H1 (cell line): ENCODE results near the gene CACNA2D1. TPM values are rescaled to one million over a fixed set of nuclear protein-coding genes. Genes with fewer than 3 reads are reported as not detected.

Experiments
- CTCF ChIA-PET: fragments of 300-600 bp; sonication (Branson Sonifier 250); formaldehyde crosslinking; loops from one replicate; lab custom pipeline; 2021; ENCODE audit not compliant: partially characterized antibody; lab: Charles Lee
- POLR2A ChIA-PET: fragments of 300-600 bp; sonication (Branson Sonifier 250); formaldehyde crosslinking; loops from one replicate; lab custom pipeline; 2021; ENCODE audit warnings: inconsistent platforms; ENCODE audit not compliant: partially characterized antibody; lab: Charles Lee
- DNase-seq, 2 experiments: peaks; one replicate each; pipeline versions ENCODE4 v3.0.0 to v3.0.0-alpha.2; 2010 to 2022; ENCODE audit warnings: low spot score in 2 of 2, low read depth in 1 of 2, mixed read lengths in 1 of 2
- FAIRE-seq: peaks from 2 replicates; lab custom pipeline; 2011; peaks lifted over from hg19 to GRCh38; lab: Jason Lieb, UNC
- H2AFZ ChIP-seq: 2 replicates; pipeline ENCODE4 v1.8.1; 2012; ENCODE audit warnings: low read length, inconsistent platforms
- H2AK5ac ChIP-seq: 2 replicates; pipeline ENCODE4 v1.6.1; 2013; ENCODE audit warnings: low read depth, low read length
- H2BK120ac ChIP-seq: replicated peaks from 2 replicates; pipeline ENCODE3; 2013; ENCODE audit warnings: low read depth, low read length, inconsistent platforms
- H2BK12ac ChIP-seq: 2 replicates; pipeline ENCODE4 v1.6.1; 2013; ENCODE audit warnings: low read depth, low read length
- H2BK15ac ChIP-seq: 2 replicates; pipeline ENCODE4 v1.6.1; 2013; ENCODE audit warnings: low read length
- H2BK20ac ChIP-seq: 2 replicates; pipeline ENCODE4 v1.6.1; 2013; ENCODE audit warnings: low read length
- H2BK5ac ChIP-seq: 2 replicates; pipeline ENCODE4 v1.6.1; 2013; ENCODE audit warnings: low read depth, low read length
- H3K14ac ChIP-seq: 2 replicates; pipeline ENCODE4 v1.6.1; 2013; ENCODE audit warnings: inconsistent platforms; ENCODE audit not compliant: insufficient read length
- H3K18ac ChIP-seq: 2 replicates; pipeline ENCODE4 v1.6.1; 2013; ENCODE audit warnings: low read length; ENCODE audit errors: extremely low read depth
- H3K23ac ChIP-seq: 2 replicates; pipeline ENCODE4 v1.6.1; 2013; ENCODE audit warnings: inconsistent platforms; ENCODE audit not compliant: insufficient read length
- H3K23me2 ChIP-seq: 2 replicates; pipeline ENCODE4 v1.6.1; 2013; ENCODE audit warnings: low read depth, low read length
- H3K27ac ChIP-seq: 2 replicates; pipeline ENCODE4 v1.6.1; 2011; ENCODE audit warnings: low read depth, low read length, inconsistent platforms
- H3K27me3 ChIP-seq, 4 experiments: replicated peaks in 1 of 4; 1 replicate in 1 of 4; 2 replicates in 3 of 4; pipeline versions ENCODE4 v1.6.1 to v1.8.1; 2011 to 2013; ENCODE audit warnings: low read length in 3 of 4, mild to moderate bottlenecking in 3 of 4, inconsistent platforms in 2 of 4, mixed read lengths in 2 of 4, moderate library complexity in 1 of 4; ENCODE audit not compliant: control insufficient read depth in 3 of 4, insufficient read depth in 3 of 4; ENCODE audit errors: extremely low read depth in 1 of 4
- H3K36me3 ChIP-seq, 4 experiments: 2 replicates each; pipeline versions ENCODE4 v1.6.1 to v1.8.1; 2011 to 2013; ENCODE audit warnings: mild to moderate bottlenecking in 4 of 4, low read length in 3 of 4, moderate library complexity in 2 of 4, control low read depth in 1 of 4, inconsistent platforms in 1 of 4; ENCODE audit not compliant: insufficient read depth in 4 of 4, control insufficient read depth in 2 of 4
- H3K4ac ChIP-seq: replicated peaks from 2 replicates; pipeline ENCODE3; 2013; ENCODE audit warnings: low read length, low read depth, mixed read lengths, inconsistent platforms; ENCODE audit not compliant: insufficient read length
- H3K4me1 ChIP-seq, 4 experiments: replicated peaks in 1 of 4; 1 replicate in 1 of 4; 2 replicates in 3 of 4; pipeline versions ENCODE4 v1.6.1 to v1.8.1; 2011 to 2013; ENCODE audit warnings: low read length in 3 of 4, inconsistent platforms in 2 of 4, mixed read lengths in 1 of 4; ENCODE audit not compliant: insufficient read depth in 4 of 4, control insufficient read depth in 3 of 4
- H3K4me2 ChIP-seq, 2 experiments: 2 replicates each; pipeline versions ENCODE4 v1.6.1 to v1.8.1; 2011 to 2013; ENCODE audit warnings: low read depth in 2 of 2, low read length in 2 of 2, control low read depth in 1 of 2, inconsistent platforms in 1 of 2, mild to moderate bottlenecking in 1 of 2; ENCODE audit not compliant: insufficient read depth in 1 of 2
- H3K4me3 ChIP-seq, 4 experiments: fragments of 200-600, 300-600 bp in 1 of 4; sonication (generic), shearing (Covaris generic), sonication (Bioruptor Twin) in 1 of 4; 2 replicates each; pipeline versions ENCODE4 v1.5.1 to v1.8.1; 2011 to 2016; ENCODE audit warnings: low read length in 4 of 4, low read depth in 3 of 4, control low read depth in 2 of 4, inconsistent platforms in 2 of 4, mild to moderate bottlenecking in 2 of 4, mixed read lengths in 1 of 4, moderate library complexity in 1 of 4; ENCODE audit not compliant: insufficient read depth in 2 of 4; ENCODE audit errors: extremely low read depth in 1 of 4
- H3K56ac ChIP-seq: replicated peaks from 2 replicates; pipeline ENCODE3; 2013; ENCODE audit warnings: low read depth, mild to moderate bottlenecking, mixed read lengths, low read length, inconsistent platforms; ENCODE audit not compliant: insufficient read length
- H3K79me1 ChIP-seq: 2 replicates; pipeline ENCODE4 v1.6.1; 2013; ENCODE audit warnings: low read depth, low read length, control low read depth
- H3K79me2 ChIP-seq, 2 experiments: 2 replicates each; pipeline versions ENCODE4 v1.6.1 to v1.8.1; 2012 to 2013; ENCODE audit warnings: low read length in 2 of 2, mild to moderate bottlenecking in 2 of 2, inconsistent platforms in 1 of 2; ENCODE audit not compliant: insufficient read depth in 2 of 2, control insufficient read depth in 1 of 2
- H3K9ac ChIP-seq, 4 experiments: replicated peaks in 1 of 4; 1 replicate in 1 of 4; 2 replicates in 3 of 4; pipeline versions ENCODE4 v1.6.1 to v1.8.1; 2011 to 2013; ENCODE audit warnings: low read depth in 3 of 4, low read length in 3 of 4, control low read depth in 2 of 4, mild to moderate bottlenecking in 2 of 4, moderate library complexity in 2 of 4, inconsistent platforms in 1 of 4; ENCODE audit errors: extremely low read depth in 1 of 4
- H3K9me3 ChIP-seq, 2 experiments: 2 replicates each; pipeline versions ENCODE4 v1.6.1 to v1.8.1; 2012 to 2013; ENCODE audit warnings: mild to moderate bottlenecking in 2 of 2, moderate library complexity in 2 of 2, control low read depth in 1 of 2, inconsistent platforms in 1 of 2, low read depth in 1 of 2, low read length in 1 of 2, mixed read lengths in 1 of 2; ENCODE audit not compliant: insufficient read depth in 2 of 2
- H4K20me1 ChIP-seq, 2 experiments: replicated peaks in 1 of 2; 2 replicates each; pipeline versions ENCODE3 to v1.8.1; 2011 to 2013; ENCODE audit warnings: inconsistent platforms in 2 of 2, low read length in 2 of 2, mild to moderate bottlenecking in 1 of 2; ENCODE audit not compliant: insufficient read depth in 2 of 2, control insufficient read depth in 1 of 2
- H4K5ac ChIP-seq: 2 replicates; pipeline ENCODE4 v1.6.1; 2013; ENCODE audit warnings: low read length, low read depth, mixed read lengths, inconsistent platforms; ENCODE audit not compliant: insufficient read length
- H4K8ac ChIP-seq: 2 replicates; pipeline ENCODE4 v1.8.0; 2013; ENCODE audit warnings: mild to moderate bottlenecking, moderate library complexity, low read length, inconsistent platforms; ENCODE audit not compliant: insufficient read depth; ENCODE audit errors: extremely low read depth
- H4K91ac ChIP-seq: replicated peaks from 2 replicates; pipeline ENCODE3; 2013; ENCODE audit warnings: low read length, mixed read lengths, inconsistent platforms; ENCODE audit not compliant: insufficient read length
- GABPA ChIP-seq: IDR thresholded peaks from 2 replicates; pipeline ENCODE4 v1.6.1; 2011; ENCODE audit warnings: mild to moderate bottlenecking, low read length, moderate library complexity, borderline replicate concordance; ENCODE audit not compliant: insufficient read depth
- HDAC6 ChIP-seq: IDR thresholded peaks from one replicate; pipeline ENCODE4 v1.7.1; 2012; ENCODE audit warnings: low read depth, mild to moderate bottlenecking, inconsistent platforms, low read length, moderate library complexity
- PHF8 ChIP-seq: fragments of 200-600 bp; sonication (generic); conservative IDR thresholded peaks from 2 replicates; pipeline ENCODE4 v1.7.1; 2012; ENCODE audit warnings: low read depth, mild to moderate bottlenecking, inconsistent platforms, low read length, moderate library complexity
- POU5F1 ChIP-seq: IDR thresholded peaks from 2 replicates; pipeline ENCODE4 v1.6.1; 2011; ENCODE audit warnings: low read depth, mild to moderate bottlenecking, low read length, moderate library complexity
- RAD21 ChIP-seq, 2 experiments: IDR thresholded peaks in 1 of 2; conservative IDR thresholded peaks in 1 of 2; 2 replicates each; pipeline ENCODE4 v1.6.1; 2011; ENCODE audit warnings: low read depth in 2 of 2, low read length in 2 of 2, improper control_type of control experiment in 1 of 2, inconsistent platforms in 1 of 2, mild to moderate bottlenecking in 1 of 2, moderate library complexity in 1 of 2
- TBP ChIP-seq: IDR thresholded peaks from 2 replicates; pipeline ENCODE4 v1.6.1; 2011; ENCODE audit warnings: low read depth, low read length, improper control_type of control experiment
- TCF12 ChIP-seq: IDR thresholded peaks from 2 replicates; pipeline ENCODE4 v1.6.1; 2011; ENCODE audit warnings: low read depth, mild to moderate bottlenecking, low read length
- YY1 ChIP-seq: IDR thresholded peaks from 2 replicates; pipeline ENCODE4 v1.6.1; 2011; ENCODE audit warnings: low read depth, mild to moderate bottlenecking, low read length
- WGBS, 2 experiments: shearing (Covaris generic) in 1 of 2; methylation state at CpG; one replicate each; pipeline versions ENCODE4 v1.1.6 to v1.1.7; 2013 to 2015; ENCODE audit warnings: low lambda C conversion rate in 2 of 2, mixed read lengths in 2 of 2, inconsistent platforms in 1 of 2, low coverage in 1 of 2, missing lambda C conversion rate in 1 of 2; ENCODE audit not compliant: insufficient replicate concordance in 2 of 2, insufficient coverage in 1 of 2, insufficient read length in 1 of 2; ENCODE audit errors: extremely low coverage in 1 of 2, missing lambda C conversion rate in 1 of 2; 5-methylcytosine and 5-hydroxymethylcytosine counted together
- polyA plus RNA-seq, 7 experiments: library from polyadenylated mRNA; depleted of rRNA in 3 of 7; stranded (reverse) in 5 of 7; unstranded in 2 of 7; fragments of >200 nt in 5 of 7; fragments of 200-250 nt in 2 of 7; gene quantifications; 1 replicate in 5 of 7; 2 replicates in 1 of 7; 4 replicates in 1 of 7; pipeline versions ENCODE4 v1.2.1 to v1.2.3, GENCODE V29; 2011 to 2013; ENCODE audit warnings: missing spikeins in 2 of 7, mixed read lengths in 2 of 7
- total RNA-seq: library from RNA; stranded (reverse); fragmentation: NEBNext Ultra II Directional; extraction: Animal tissue kit (Norgen Biotek cat#: 25700); gene quantifications from 2 replicates; pipeline ENCODE4 v1.2.1, GENCODE V29; 2021

The CACNA2D1 gene
- total and polyA plus RNA-seq, 2 of the 8 experiments (the other 6 are each of a cell fraction or from before 2014, with no cell fraction given) = 4.3 to 27.3 TPM

DNA sequence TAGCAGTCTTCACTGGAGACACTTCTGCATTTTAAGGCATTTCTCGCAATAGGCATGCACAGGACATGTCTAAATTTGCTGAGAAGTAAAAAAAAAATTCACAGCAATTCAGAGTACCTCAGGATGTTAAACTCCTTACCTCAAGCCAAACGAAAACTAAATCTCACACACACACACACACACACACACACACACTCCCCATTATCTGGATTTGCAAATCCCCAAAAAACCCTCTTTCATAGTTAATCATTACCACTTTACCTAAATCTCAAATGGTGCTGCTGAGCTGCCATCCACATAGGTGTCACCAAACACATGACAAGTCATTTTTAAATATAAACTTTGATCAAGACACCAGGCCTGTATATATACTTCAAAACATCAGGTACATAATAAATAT lies 31.8 kb downstream of the CACNA2D1 start:
- Histone ChIP-seq H4K5ac (no peak overlapping the region), H3K4me3 (no peak overlapping the region), H2BK15ac (no peak overlapping the region), H3K23me2 (no peaks in the 10 kb centered on the region), H3K4me1 (peaks cover 0 to 4% (median 1%) of the 10 kb centered on the region in 4 experiments; a peak in 1 of 7 replicates), H2BK20ac (no peak overlapping the region), H3K4me2 (no peak overlapping the region), H3K23ac (no peak overlapping the region), H3K56ac (no peak overlapping the region), H2AK5ac (no peak overlapping the region), H2BK12ac (no peak overlapping the region), H4K91ac (no peak overlapping the region), H3K79me2 (peaks cover 0 to 12% of the 10 kb centered on the region in 2 experiments; a peak in 2 of 4 replicates), H2BK5ac (no peak overlapping the region), H3K18ac (no peak overlapping the region), H3K79me1 (no peaks in the 10 kb centered on the region), H4K20me1 (no peaks in the 10 kb centered on the region), H3K27ac (no peak overlapping the region), H3K27me3 (no peaks in the 10 kb centered on the region), H2BK120ac (no peak overlapping the region), H3K9me3 (no peaks in the 10 kb centered on the region; a peak in 1 of 4 replicates), H3K36me3 (no peaks in the 10 kb centered on the region), H3K4ac (no peak overlapping the region), H4K8ac (no peak overlapping the region), H3K9ac (no peak overlapping the region), H2AFZ (no peak overlapping the region), H3K14ac (no peak overlapping the region)
- TF ChIP-seq HDAC6 = no peak
- no peak for TF ChIP-seq TBP
- TF ChIP-seq GABPA = no peak
- TF ChIP-seq TCF12 = no peak
- no peak for TF ChIP-seq RAD21 (IDR thresholded peaks at IDR 0.05 in 1 of 2, conservative IDR thresholded peaks at IDR 0.05 in 1 of 2; ENCODE audit: low read depth in 2 of 2, low read length in 2 of 2)
- TF ChIP-seq POU5F1 = no peak
- TF ChIP-seq YY1 = no peak
- no peak for TF ChIP-seq PHF8
- FAIRE-seq = no peak
- POLR2A ChIA-PET = no interaction called here
- WGBS, 2 experiments = 84% methylated on average over 2 of the region's 2 CpGs; no CpG with 5 or more reads in 1 of the 2 experiments
- CTCF ChIA-PET = no interaction called here
- DNase-seq = no peak
